Cerebellar nuclear complex (tissue), 1 donor: Measurements from ENCODE around the gene TMEM86A.

ENCODE experiments used
- DNase-seq, 2 experiments: peaks; one replicate each; lab custom pipeline; 2025; lab: John Stamatoyannopoulos, UW

TMEM86A gene

GRCh38 chr11:18700375-18700774 lies 1.8 kb downstream of the TMEM86A start:
- DNase-seq = no peak

- no peak for DNase-seq
Measured at GRCh38 chr11:18700872-18701271, 2.3 kb downstream of the TMEM86A start.

- no peak for DNase-seq
Measured at GRCh38 chr11:18701614-18702216, 3.1 kb downstream of the TMEM86A start.

- no peak for DNase-seq
Measured at GRCh38 chr11:18703001-18703763, 4.6 kb downstream of the TMEM86A start.

- no peak for DNase-seq
Measured at GRCh38 chr11:18704045-18704645, 5.6 kb downstream of the TMEM86A start.

GRCh38 chr11:18704698-18705097 lies 6.1 kb downstream of the TMEM86A start:
- DNase-seq = no peak

GRCh38 chr11:18705651-18706281 lies 7.2 kb downstream of the TMEM86A start:
- no peak for DNase-seq

- no peak for DNase-seq
Measured at GRCh38 chr11:18706330-18707243, 8.0 kb downstream of the TMEM86A start.

GRCh38 chr11:18707811-18708340 lies 9.3 kb downstream of the TMEM86A start:
- DNase-seq = no peak

- no peak for DNase-seq
Measured at GRCh38 chr11:18709414-18709813, 10.8 kb downstream of the TMEM86A start.

- no peak for DNase-seq
Measured at GRCh38 chr11:18710545-18710944, 12.0 kb downstream of the TMEM86A start.

GRCh38 chr11:18713646-18714442 lies 15.3 kb downstream of the TMEM86A start:
- DNase-seq = no peak

- DNase-seq = no peak
Measured at GRCh38 chr11:18714443-18714780, 15.8 kb downstream of the TMEM86A start.

- no peak for DNase-seq
Measured at GRCh38 chr11:18715476-18715875, 16.9 kb downstream of the TMEM86A start.

GRCh38 chr11:18720091-18720807 lies 21.7 kb downstream of the TMEM86A start:
- DNase-seq = no peak

- peak in 1 of 2 experiments; percentile 48 for DNase-seq
Measured at GRCh38 chr11:18720808-18721560, 22.4 kb downstream of the TMEM86A start.

- peak in 1 of 2 experiments; percentile 10 for DNase-seq
Measured at GRCh38 chr11:18721561-18722292, 23.1 kb downstream of the TMEM86A start.

- DNase-seq = no peak
Measured at GRCh38 chr11:18722293-18722637, 23.7 kb downstream of the TMEM86A start.

- DNase-seq = no peak
Measured at GRCh38 chr11:18723991-18724390, 25.4 kb downstream of the TMEM86A start.
